LNCaP clone FGC (cell line): ENCODE data around the gene STAT4.
A peak's percentile ranks its signal among the peaks of the same experiment; 100 is the strongest.

ENCODE experiments used
- DNase-seq: peaks from one replicate; pipeline ENCODE4 v3.0.0-alpha.2; 2011; ENCODE audit warnings: low read depth
- H3K4me3 ChIP-seq: 2 replicates; pipeline ENCODE4 v1.5.1; 2011; ENCODE audit warnings: mild to moderate bottlenecking, low read depth, low read length, control low read depth
- CTCF ChIP-seq: IDR thresholded peaks from 2 replicates; pipeline ENCODE4 v1.5.1; 2012; ENCODE audit warnings: mild to moderate bottlenecking; ENCODE audit not compliant: control insufficient read depth, insufficient read depth; ENCODE audit errors: extremely low read depth

The STAT4 gene

DNA sequence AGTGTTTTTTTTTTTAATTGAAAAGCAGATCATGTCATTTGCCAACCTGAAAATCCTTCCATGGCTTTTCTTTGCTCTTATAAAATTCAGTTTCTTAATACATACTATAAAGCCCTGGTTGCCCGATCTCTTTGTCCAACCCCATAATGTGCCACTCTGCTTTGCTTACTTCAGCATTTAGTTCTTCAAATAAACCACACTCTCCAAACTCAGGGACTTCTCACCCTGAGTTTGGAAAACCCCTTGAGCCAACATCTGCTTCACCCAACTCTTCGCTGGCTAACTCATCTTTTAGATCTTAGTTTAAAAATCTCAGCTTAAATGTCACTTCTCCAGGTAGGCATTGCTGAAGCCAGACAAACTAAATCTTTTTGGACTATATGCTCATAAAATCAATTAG, 135.6 kb downstream of the STAT4 start:
- no peak for TF ChIP-seq CTCF
- H3K4me3 ChIP-seq = no peak overlapping the region
- DNase-seq = no peak

- H3K4me3 ChIP-seq = peak overlapping the region; percentile 87
- DNase-seq = no peak
- no peak for TF ChIP-seq CTCF
These were observed 136.2 kb downstream of the STAT4 start for GRCh38 chr2:191014653-191015020.

GRCh38 chr2:191013932-191014652, 136.7 kb downstream of the STAT4 start, which contains the start of gene STAT1:
Gene STAT1 (minus strand): TSS chr2:191014171. CDS start chr2:191010003, 4,168 bp downstream.
- no peak for TF ChIP-seq CTCF
- DNase-seq = peak; percentile 46
- peak within 1 kb of the TSS; percentile 87 for H3K4me3 ChIP-seq

DNA sequence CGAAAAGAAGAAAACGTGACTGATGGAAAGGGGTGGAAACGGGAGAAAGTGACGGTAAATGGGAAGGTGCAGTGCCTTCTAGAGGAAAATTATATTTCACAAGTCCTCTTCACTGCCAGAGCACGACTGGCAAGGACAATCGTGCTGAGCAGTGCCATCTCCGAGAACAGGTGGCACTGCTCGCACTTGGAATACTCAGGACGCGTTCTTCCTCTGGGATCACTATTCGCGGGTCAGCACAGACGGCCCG, 137.2 kb downstream of the STAT4 start:
- TF ChIP-seq CTCF = 0 out of 2 replicates have a peak, but pooled peaks have one; percentile 5
- DNase-seq = peak; percentile 17
- peak overlapping the region; percentile 87 for H3K4me3 ChIP-seq

- TF ChIP-seq CTCF = no peak
- no peak for DNase-seq
- peak overlapping the region; percentile 87 for H3K4me3 ChIP-seq
These were observed 137.7 kb downstream of the STAT4 start for GRCh38 chr2:191012845-191013681.

GRCh38 chr2:191012346-191012745, 138.4 kb downstream of the STAT4 start:
- no peak for TF ChIP-seq CTCF
- DNase-seq = no peak
- no peak overlapping the region; the same call in 1 of the 2 replicates for H3K4me3 ChIP-seq
